Activated CD4-positive, alpha-beta T cell treated with anti-CD3 and anti-CD28 coated beads for 36 hours (primary cell): Measurements from ENCODE around the gene LRP2. TPM values are rescaled to one million over a fixed set of nuclear protein-coding genes. Genes with fewer than 3 reads are reported as not detected.
A peak's percentile ranks its signal among the peaks of the same experiment; 100 is the strongest.

Source experiments
- ATAC-seq: fragments of 200-7000 bp; cut with Tn5 transposase; one replicate; pipeline ENCODE4 v1.10.0; 2021; ENCODE audit warnings: mild to moderate bottlenecking, moderate library complexity
- CTCF ChIA-PET: fragments of 350-600 bp; sonication (Branson Sonifier 250); formaldehyde crosslinking; loops from one replicate; lab custom pipeline; 2021; ENCODE audit warnings: antibody characterized with exemption; lab: Charles Lee
- POLR2A ChIA-PET: fragments of 350-600 bp; sonication (Branson Sonifier 250); formaldehyde crosslinking; loops from one replicate; lab custom pipeline; 2021; ENCODE audit warnings: antibody characterized with exemption, inconsistent platforms; lab: Charles Lee
- DNase-seq: peaks from one replicate; pipeline ENCODE4 v3.0.0-alpha.2; 2020
- H3K27ac Mint-ChIP-seq: one replicate; pipeline ENCODE4 v1.8.0; 2021; ENCODE audit warnings: mixed read lengths
- H3K27me3 Mint-ChIP-seq: one replicate; pipeline ENCODE4 v1.8.0; 2021; ENCODE audit warnings: mixed read lengths
- H3K36me3 Mint-ChIP-seq: one replicate; pipeline ENCODE4 v1.8.0; 2021; ENCODE audit warnings: low read depth, mixed read lengths
- H3K4me1 Mint-ChIP-seq: one replicate; pipeline ENCODE4 v1.8.0; 2021; ENCODE audit warnings: mixed read lengths
- H3K4me3 Mint-ChIP-seq: one replicate; pipeline ENCODE4 v1.8.0; 2021; ENCODE audit warnings: mild to moderate bottlenecking, moderate library complexity, mixed read lengths
- H3K9me3 Mint-ChIP-seq: one replicate; pipeline ENCODE4 v1.8.0; 2021; ENCODE audit warnings: low read depth, mixed read lengths
- intact Hi-C, 2 experiments: fragments of 100-400 bp; cut with DNase I in 1 of 2; cut with micrococcal nuclease in 1 of 2; formaldehyde crosslinking; loops; one replicate each; pipeline versions ENCODE4 v1.14.2 to v1.15.1; 2022 to 2024; cut with DNase I, micrococcal nuclease
- total RNA-seq, 2 experiments: library from RNA; stranded (reverse); gene quantifications; one replicate each; pipeline ENCODE4 v1.2.3, GENCODE V29; 2021

The LRP2 gene
- total RNA-seq, 2 experiments from 2014 or later: 1.9 to 3.0 TPM

DNA sequence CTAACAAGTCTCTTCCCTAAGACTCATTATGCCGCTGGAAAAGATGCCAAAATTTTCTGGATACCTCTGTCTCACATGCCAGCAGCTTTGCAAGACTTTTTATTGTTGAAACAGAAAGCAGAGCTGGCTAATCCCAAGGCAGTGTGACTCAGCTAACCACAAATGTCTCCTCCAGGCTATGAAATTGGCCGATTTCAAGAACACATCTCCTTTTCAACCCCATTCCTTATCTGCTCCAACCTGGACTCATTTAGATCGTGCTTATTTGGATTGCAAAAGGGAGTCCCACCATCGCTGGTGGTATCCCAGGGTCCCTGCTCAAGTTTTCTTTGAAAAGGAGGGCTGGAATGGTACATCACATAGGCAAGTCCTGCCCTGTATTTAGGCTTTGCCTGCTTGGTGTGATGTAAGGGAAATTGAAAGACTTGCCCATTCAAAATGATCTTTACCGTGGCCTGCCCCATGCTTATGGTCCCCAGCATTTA, 266.7 kb downstream of the LRP2 start:
- CTCF ChIA-PET: interaction anchor here (1.0 to 5.9 kb wide), 5 partner anchors 11 to 47 kb away, joined by 3 to 41 read pairs (median 4); partner anchors contain the start of gene DHRS9
- H3K27ac Mint-ChIP-seq: peak overlapping the region; percentile 28
- H3K27me3 Mint-ChIP-seq: peaks cover 6% of the 10 kb centered on the region
- intact Hi-C loops: loop anchor here (1.0 kb wide), 3 partner anchors 10 to 26 kb away; partner anchors contain the start of gene DHRS9 (in 1 of the 2)
- H3K9me3 Mint-ChIP-seq: no peaks in the 10 kb centered on the region
- peak; percentile 87 for ATAC-seq
- peaks cover 4% of the 10 kb centered on the region for H3K36me3 Mint-ChIP-seq
- POLR2A ChIA-PET: no interaction called here
- H3K4me3 Mint-ChIP-seq: no peak overlapping the region
- peaks cover 25% of the 10 kb centered on the region for H3K4me1 Mint-ChIP-seq
- DNase-seq: peak; percentile 34

DNA sequence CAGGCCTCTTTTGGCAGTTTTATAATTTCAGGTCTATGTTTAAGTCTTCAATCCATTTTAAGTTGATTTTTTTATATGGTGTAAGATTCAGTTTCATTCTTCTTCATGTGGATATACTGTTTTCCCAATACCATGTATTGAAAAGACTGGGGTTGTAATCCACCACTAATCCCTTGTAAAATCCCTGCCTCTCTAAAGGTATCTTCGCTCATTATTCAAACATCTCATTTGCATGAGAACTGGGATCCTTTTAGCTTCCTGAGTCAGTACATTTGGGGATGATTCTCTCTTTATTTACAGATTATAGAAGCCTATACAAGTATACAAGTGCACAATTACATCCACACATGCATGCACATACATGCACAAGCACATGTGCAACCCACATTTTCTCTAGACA, 267.7 kb downstream of the LRP2 start:
- Mint-ChIP-seq H3K9me3 (no peaks in the 10 kb centered on the region), H3K4me3 (no peak overlapping the region), H3K4me1 (peaks cover 25% of the 10 kb centered on the region), H3K36me3 (peaks cover 4% of the 10 kb centered on the region), H3K27me3 (peaks cover 6% of the 10 kb centered on the region), H3K27ac (no peak overlapping the region)
- DNase-seq (no peak), ATAC-seq (no peak)
- CTCF ChIA-PET: interaction anchor here (0.7 to 5.9 kb wide), 5 partner anchors 11 to 264 kb away, joined by 3 to 41 read pairs (median 3); partner anchors contain the start of gene DHRS9
- intact Hi-C loops: loop anchor here (1.0 kb wide), 2 partner anchors 20 to 25 kb away; partner anchors contain the start of gene DHRS9 (in 1 of the 2)
- POLR2A ChIA-PET: no interaction called here

DNA sequence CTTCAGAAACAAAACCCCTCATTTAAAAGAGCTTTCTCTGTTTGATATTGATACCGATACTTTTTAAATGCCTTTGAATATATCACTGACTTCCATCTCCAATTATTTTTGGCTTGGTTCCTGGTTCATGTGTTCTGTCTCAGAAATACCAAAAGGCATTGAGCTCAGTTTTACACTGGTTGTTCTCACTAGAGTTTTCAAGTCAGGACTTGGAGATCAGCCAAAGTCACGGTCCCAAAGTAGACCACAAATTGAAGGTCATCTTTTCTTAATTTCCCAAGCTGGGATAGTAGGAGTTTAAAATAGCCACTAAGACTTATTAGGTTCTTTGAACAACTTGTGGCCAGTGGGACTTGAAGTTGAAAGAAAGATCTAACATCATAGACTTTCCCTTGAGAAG, 268.8 kb downstream of the LRP2 start:
- no peak overlapping the region for H3K27ac Mint-ChIP-seq
- peaks cover 25% of the 10 kb centered on the region for H3K4me1 Mint-ChIP-seq
- CTCF ChIA-PET: interaction anchor here (1.1 kb wide), 1 partner anchor 16 kb away, joined by 7 read pairs; no protein-coding TSS in a partner anchor

DNA sequence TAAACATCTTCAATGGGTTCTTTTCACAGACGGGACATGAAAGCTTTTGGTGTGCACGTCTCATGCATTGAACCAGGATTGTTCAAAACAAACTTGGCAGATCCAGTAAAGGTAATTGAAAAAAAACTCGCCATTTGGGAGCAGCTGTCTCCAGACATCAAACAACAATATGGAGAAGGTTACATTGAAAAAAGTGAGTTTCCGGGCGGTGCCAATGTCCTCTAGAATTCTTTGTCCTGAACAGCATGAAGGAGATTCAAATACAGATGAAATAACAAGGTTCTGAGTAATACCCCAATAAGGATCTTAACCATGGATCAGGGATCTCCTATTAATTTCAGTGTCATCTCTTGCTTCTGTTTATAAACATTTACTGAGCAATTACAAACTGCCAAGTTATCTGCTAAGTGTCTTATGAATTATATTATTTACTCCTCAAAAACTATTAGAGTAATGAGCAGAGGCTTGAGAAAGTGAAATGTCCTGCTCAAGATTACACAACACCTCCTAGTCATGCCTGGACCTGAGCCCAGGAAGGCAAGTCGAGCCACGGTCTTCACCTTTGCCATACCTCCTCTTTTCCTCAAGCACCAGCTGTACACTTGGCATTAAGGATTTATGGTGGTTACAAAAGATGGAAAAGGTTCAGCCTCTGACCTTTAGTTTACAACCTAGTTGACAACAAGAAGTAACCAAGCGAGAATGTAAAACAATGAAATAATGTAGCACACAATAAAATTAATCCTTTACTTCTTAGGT, 270.4 kb downstream of the LRP2 start:
- ATAC-seq (no peak), DNase-seq (no peak)
- Mint-ChIP-seq H3K36me3 (peaks cover 4% of the 10 kb centered on the region), H3K4me1 (peaks cover 22% of the 10 kb centered on the region), H3K27ac (no peak overlapping the region), H3K4me3 (no peak overlapping the region), H3K9me3 (no peaks in the 10 kb centered on the region), H3K27me3 (peaks cover 6% of the 10 kb centered on the region)
- ChIA-PET CTCF (no interaction called here), POLR2A (no interaction called here)
- intact Hi-C loops: no loop called here

More for the DNA sequence above, 268.8 kb downstream of the LRP2 start:
- DNase-seq (no peak), ATAC-seq (no peak)
- H3K27me3 Mint-ChIP-seq: peaks cover 6% of the 10 kb centered on the region
- POLR2A ChIA-PET: no interaction called here
- intact Hi-C loops: no loop called here
- no peak overlapping the region for H3K4me3 Mint-ChIP-seq
- peaks cover 4% of the 10 kb centered on the region for H3K36me3 Mint-ChIP-seq
- H3K9me3 Mint-ChIP-seq: no peaks in the 10 kb centered on the region

DNA sequence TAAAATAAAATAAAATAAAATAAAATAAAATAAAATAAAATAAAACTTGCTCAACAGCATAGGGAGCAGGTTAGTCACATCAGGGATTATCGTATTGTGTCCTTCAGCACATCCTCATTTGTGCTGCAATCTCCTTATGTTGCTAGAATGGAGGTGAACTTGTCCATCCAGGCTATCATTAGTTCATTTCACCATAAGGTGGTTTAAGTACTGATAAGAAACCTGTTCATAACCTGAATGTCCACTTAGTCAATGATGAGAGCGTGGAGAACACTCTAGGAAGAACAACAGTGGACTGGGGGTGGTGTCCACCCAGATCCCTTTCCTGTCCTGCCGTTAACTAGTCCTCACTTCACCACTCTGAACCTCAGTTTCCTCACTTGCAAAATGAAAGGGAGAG, 271.1 kb downstream of the LRP2 start:
- ChIA-PET POLR2A (no interaction called here), CTCF (no interaction called here)
- peaks cover 4% of the 10 kb centered on the region for H3K36me3 Mint-ChIP-seq
- no peaks in the 10 kb centered on the region for H3K9me3 Mint-ChIP-seq
- H3K27me3 Mint-ChIP-seq: peaks cover 6% of the 10 kb centered on the region
- intact Hi-C loops: no loop called here
- peaks cover 20% of the 10 kb centered on the region for H3K4me1 Mint-ChIP-seq
- H3K27ac Mint-ChIP-seq: no peak overlapping the region
- ATAC-seq (no peak), DNase-seq (no peak)
- no peak overlapping the region for H3K4me3 Mint-ChIP-seq

DNA sequence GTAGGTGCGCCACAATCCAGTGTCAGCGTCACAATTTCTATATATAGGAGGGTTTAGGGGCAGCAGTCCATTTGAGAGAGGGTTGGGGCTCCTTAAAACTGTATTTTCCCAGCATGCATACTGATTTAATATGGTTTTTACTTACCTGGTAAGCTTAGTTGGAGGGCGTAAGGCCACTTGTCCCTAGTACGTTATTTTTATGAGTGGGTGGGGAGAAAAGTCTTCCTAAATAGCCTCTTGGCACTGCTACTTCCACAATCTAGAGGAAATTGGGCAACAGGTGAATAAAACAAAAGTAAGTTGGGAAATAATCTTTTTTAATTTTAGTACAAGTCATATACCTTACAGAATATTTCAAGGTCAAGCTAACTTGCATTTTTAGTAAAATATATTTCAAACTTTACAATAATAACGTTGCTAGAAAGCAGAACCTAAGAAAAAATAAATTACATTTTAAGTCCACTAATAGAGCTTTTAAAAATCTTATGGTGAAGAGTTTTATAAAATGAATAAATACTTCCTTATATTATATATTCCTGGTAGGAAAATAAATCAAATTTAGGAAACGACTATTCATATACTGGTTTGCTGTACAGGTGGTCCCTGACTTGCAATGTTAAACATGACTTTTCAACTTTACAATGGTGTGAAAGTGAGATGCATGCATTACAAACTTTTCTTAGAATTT, 272.1 kb downstream of the LRP2 start:
- CTCF ChIA-PET: no interaction called here
- POLR2A ChIA-PET: no interaction called here
- intact Hi-C loops: no loop called here
- no peaks in the 10 kb centered on the region for H3K9me3 Mint-ChIP-seq
- no peak overlapping the region for H3K27ac Mint-ChIP-seq
- ATAC-seq (no peak), DNase-seq (no peak)
- peaks cover 10% of the 10 kb centered on the region for H3K4me1 Mint-ChIP-seq
- peaks cover 7% of the 10 kb centered on the region for H3K36me3 Mint-ChIP-seq
- no peak overlapping the region for H3K4me3 Mint-ChIP-seq
- peaks cover 6% of the 10 kb centered on the region for H3K27me3 Mint-ChIP-seq

DNA sequence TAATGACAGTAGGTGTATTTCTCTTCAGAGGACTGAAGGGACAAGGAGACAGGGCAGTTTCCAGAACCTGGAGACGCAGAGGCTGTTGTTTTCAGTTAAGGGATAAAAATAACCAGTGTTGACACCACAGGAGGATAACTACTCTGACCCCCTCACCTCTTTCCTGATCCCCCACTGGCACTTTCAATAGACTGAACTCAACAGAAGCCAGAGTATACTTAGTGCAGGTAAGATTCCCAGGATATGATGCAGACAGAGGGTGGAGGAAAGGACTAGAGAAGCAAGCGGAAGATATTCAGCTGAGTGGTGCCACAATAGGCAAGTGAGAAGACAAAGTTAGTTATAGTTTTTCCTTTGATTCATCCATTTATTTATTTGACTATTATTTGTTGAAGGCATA, 273.2 kb downstream of the LRP2 start:
- Mint-ChIP-seq H3K4me3 (no peak overlapping the region), H3K9me3 (no peaks in the 10 kb centered on the region), H3K27ac (no peak overlapping the region), H3K27me3 (peaks cover 6% of the 10 kb centered on the region), H3K36me3 (peaks cover 11% of the 10 kb centered on the region), H3K4me1 (peaks cover 3% of the 10 kb centered on the region)
- ChIA-PET POLR2A (no interaction called here), CTCF (interaction anchor here (1.7 kb wide), 1 partner anchor 21 kb away, joined by 6 read pairs; no protein-coding TSS in a partner anchor)
- ATAC-seq: no peak
- DNase-seq: no peak
- intact Hi-C loops: no loop called here

DNA sequence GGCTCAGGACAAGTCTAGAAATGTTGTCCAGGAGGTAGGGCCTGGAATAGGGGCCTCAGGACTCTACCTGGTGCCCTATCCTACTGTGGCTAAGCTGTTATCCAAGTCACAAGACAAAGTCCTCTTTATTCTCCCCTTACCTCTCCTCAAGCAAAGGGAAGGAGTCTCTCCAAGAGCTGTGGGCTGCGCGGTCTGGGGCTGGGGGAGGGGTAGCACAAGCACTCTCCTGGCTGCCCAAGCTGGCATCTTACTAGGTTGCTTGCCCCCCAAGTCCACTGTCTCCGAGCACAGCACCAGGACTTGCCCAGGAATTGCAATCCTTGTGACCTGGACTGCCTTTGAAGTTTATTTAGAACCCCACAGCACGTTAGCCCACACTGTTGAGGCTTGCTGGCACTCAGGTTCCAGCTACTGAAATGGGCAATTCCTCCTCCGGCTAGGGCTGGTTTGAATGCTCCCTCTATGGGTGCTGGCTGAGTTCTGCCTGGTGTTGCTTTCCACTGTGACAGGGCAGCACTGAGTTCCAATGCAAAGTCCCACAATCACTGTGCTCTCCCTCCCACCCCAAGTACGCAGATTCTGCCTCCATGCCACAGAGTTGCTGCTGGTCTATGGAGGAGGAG, 274.5 kb downstream of the LRP2 start:
- Mint-ChIP-seq H3K27ac (no peak overlapping the region), H3K9me3 (no peaks in the 10 kb centered on the region), H3K4me1 (peaks cover 4% of the 10 kb centered on the region), H3K36me3 (peaks cover 12% of the 10 kb centered on the region), H3K27me3 (peaks cover 6% of the 10 kb centered on the region), H3K4me3 (no peak overlapping the region)
- no peak for DNase-seq
- ChIA-PET POLR2A (no interaction called here), CTCF (interaction anchor here (1.2 to 1.7 kb wide), 2 partner anchors 10 to 22 kb away, joined by 3 to 6 read pairs; no protein-coding TSS in a partner anchor)
- no peak for ATAC-seq
- intact Hi-C loops: no loop called here

DNA sequence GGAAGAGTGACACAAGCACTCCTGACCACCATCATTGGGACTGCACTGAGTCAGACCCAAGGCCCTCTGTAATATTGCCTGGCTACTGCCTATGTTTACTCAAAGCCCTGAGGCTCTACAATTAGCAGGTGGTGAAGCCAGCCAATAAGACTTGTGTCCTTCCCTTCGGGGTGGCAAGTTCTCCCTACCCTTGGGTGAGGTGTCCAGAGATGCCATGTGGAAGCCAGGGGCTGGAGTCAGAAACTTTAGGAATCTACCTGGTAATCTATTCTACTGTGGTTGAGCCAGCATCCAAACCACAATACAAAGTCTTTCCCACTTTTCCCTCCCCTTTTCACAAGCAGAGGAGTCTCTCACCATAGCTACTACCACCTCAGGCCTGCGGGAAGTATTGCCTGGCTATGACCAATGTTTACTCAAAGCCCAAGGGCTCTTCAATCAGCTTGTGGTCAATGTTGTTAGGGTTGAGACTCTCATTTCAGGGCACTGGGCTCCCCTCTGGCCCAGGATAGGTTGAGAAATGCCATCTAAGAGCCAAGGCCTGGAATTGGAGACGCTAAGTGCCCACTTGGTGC, 275.4 kb downstream of the LRP2 start:
- no peak for DNase-seq
- POLR2A ChIA-PET: no interaction called here
- intact Hi-C loops: no loop called here
- Mint-ChIP-seq H3K9me3 (no peaks in the 10 kb centered on the region), H3K36me3 (peaks cover 12% of the 10 kb centered on the region), H3K27ac (no peak overlapping the region), H3K4me1 (peaks cover 9% of the 10 kb centered on the region), H3K27me3 (peaks cover 3% of the 10 kb centered on the region), H3K4me3 (no peak overlapping the region)
- no peak for ATAC-seq
- CTCF ChIA-PET: interaction anchor here (1.2 kb wide), 1 partner anchor 10 kb away, joined by 3 read pairs; no protein-coding TSS in a partner anchor

DNA sequence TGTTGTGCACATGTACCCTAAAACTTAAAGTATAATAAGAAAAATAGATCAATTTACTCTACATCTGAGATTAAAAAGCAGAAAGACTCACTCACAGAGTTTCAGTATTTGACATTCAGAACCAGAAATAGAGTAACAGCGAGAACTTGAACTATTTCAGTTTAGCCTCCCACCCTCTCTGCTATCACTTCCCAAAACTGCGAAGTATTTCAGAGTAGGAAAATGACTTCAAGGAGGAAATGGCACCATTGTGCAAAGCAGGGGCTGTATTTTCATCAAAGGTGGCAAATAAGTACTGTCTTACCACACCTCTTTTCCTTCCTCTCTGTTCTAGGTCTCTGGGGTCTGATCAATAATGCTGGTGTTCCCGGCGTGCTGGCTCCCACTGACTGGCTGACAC, 279.3 kb downstream of the LRP2 start:
- no peaks in the 10 kb centered on the region for H3K27me3 Mint-ChIP-seq
- no peaks in the 10 kb centered on the region for H3K9me3 Mint-ChIP-seq
- peaks cover 9% of the 10 kb centered on the region for H3K4me1 Mint-ChIP-seq
- POLR2A ChIA-PET: no interaction called here
- no peak for DNase-seq
- CTCF ChIA-PET: interaction anchor here (3.1 kb wide), 1 partner anchor 27 kb away, joined by 14 read pairs; no protein-coding TSS in a partner anchor
- H3K36me3 Mint-ChIP-seq: peaks cover 12% of the 10 kb centered on the region
- peak; percentile 49 for ATAC-seq
- no peak overlapping the region for H3K4me3 Mint-ChIP-seq
- intact Hi-C loops: no loop called here
- peak overlapping the region; percentile 13 for H3K27ac Mint-ChIP-seq

DNA sequence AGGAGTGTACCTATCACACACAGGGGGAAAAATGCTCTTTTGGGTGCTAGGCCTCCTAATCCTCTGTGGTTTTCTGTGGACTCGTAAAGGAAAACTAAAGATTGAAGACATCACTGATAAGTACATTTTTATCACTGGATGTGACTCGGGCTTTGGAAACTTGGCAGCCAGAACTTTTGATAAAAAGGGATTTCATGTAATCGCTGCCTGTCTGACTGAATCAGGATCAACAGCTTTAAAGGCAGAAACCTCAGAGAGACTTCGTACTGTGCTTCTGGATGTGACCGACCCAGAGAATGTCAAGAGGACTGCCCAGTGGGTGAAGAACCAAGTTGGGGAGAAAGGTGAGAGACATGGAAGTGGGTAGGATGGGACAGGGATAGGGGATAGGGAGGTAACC, 280.8 kb downstream of the LRP2 start:
- intact Hi-C loops: no loop called here
- H3K27me3 Mint-ChIP-seq: no peaks in the 10 kb centered on the region
- H3K9me3 Mint-ChIP-seq: no peaks in the 10 kb centered on the region
- no peak overlapping the region for H3K4me3 Mint-ChIP-seq
- H3K4me1 Mint-ChIP-seq: peaks cover 9% of the 10 kb centered on the region
- DNase-seq (no peak), ATAC-seq (no peak)
- H3K27ac Mint-ChIP-seq: no peak overlapping the region
- ChIA-PET POLR2A (no interaction called here), CTCF (interaction anchor here (0.5 kb wide), 1 partner anchor 192 kb away, joined by 4 read pairs; no protein-coding TSS in a partner anchor)
- peaks cover 12% of the 10 kb centered on the region for H3K36me3 Mint-ChIP-seq
